Hepatocyte (in vitro differentiated cells): ENCODE data around the gene GLB1L2. TPM values are rescaled to one million over a fixed set of nuclear protein-coding genes. Genes with fewer than 3 reads are reported as not detected.

Source experiments
- DNase-seq: peaks from one replicate; pipeline ENCODE4 v3.0.0-alpha.2; 2016; ENCODE audit warnings: low spot score
- H2AFZ ChIP-seq: fragments of 200-600 bp; sonication (generic); 2 replicates; pipeline ENCODE4 v1.6.0; 2016; ENCODE audit warnings: antibody characterized with exemption, mild to moderate bottlenecking
- H3K27ac ChIP-seq: fragments of 200-600 bp; sonication (generic); 2 replicates; pipeline ENCODE4 v1.5.1; 2016; ENCODE audit warnings: mild to moderate bottlenecking
- H3K27me3 ChIP-seq: fragments of 200-600 bp; sonication (generic); 2 replicates; pipeline ENCODE4 v1.6.1; 2016
- H3K36me3 ChIP-seq: fragments of 200-600 bp; sonication (generic); replicated peaks from 2 replicates; pipeline ENCODE4 v1.5.1; 2016; ENCODE audit warnings: low read depth; ENCODE audit not compliant: insufficient read depth
- H3K4me1 ChIP-seq: fragments of 200-600 bp; sonication (generic); 2 replicates; pipeline ENCODE4 v1.5.1; 2016; ENCODE audit warnings: mild to moderate bottlenecking, moderate library complexity; ENCODE audit not compliant: insufficient read depth
- H3K4me2 ChIP-seq: fragments of 200-600 bp; sonication (generic); 2 replicates; pipeline ENCODE4 v1.6.0; 2016
- H3K4me3 ChIP-seq: fragments of 200-600 bp; sonication (generic); 2 replicates; pipeline ENCODE4 v1.5.1; 2016; ENCODE audit warnings: mild to moderate bottlenecking
- H3K79me2 ChIP-seq: fragments of 200-600 bp; sonication (generic); 2 replicates; pipeline ENCODE4 v1.6.0; 2017; ENCODE audit warnings: mild to moderate bottlenecking
- H3K9me2 ChIP-seq: fragments of 200-600 bp; sonication (generic); replicated peaks from 2 replicates; pipeline ENCODE4 v1.6.0; 2017; ENCODE audit warnings: mild to moderate bottlenecking; ENCODE audit not compliant: insufficient read depth
- H3K9me3 ChIP-seq: fragments of 200-600 bp; sonication (generic); 2 replicates; pipeline ENCODE4 v1.5.1; 2016; ENCODE audit warnings: low read depth, mild to moderate bottlenecking
- H4K20me1 ChIP-seq: fragments of 200-600 bp; sonication (generic); 2 replicates; pipeline ENCODE4 v1.6.0; 2016; ENCODE audit warnings: mild to moderate bottlenecking; ENCODE audit not compliant: insufficient read depth, poor library complexity, severe bottlenecking
- CTCF ChIP-seq: fragments of 200-600 bp; sonication (generic); IDR thresholded peaks from 2 replicates; pipeline ENCODE4 v1.5.1; 2016; ENCODE audit warnings: antibody characterized with exemption, mild to moderate bottlenecking; ENCODE audit not compliant: poor library complexity
- EZH2 ChIP-seq: fragments of 200-600 bp; sonication (generic); IDR thresholded peaks from 2 replicates; pipeline ENCODE4 v1.6.1; 2016; ENCODE audit warnings: antibody characterized with exemption, mild to moderate bottlenecking, borderline replicate concordance
- EZH2phosphoT487 ChIP-seq: fragments of 200-600 bp; sonication (generic); IDR thresholded peaks from one replicate; pipeline ENCODE4 v1.6.1; 2018; ENCODE audit warnings: antibody characterized with exemption, mild to moderate bottlenecking, low read depth, moderate library complexity; ENCODE audit not compliant: unreplicated experiment, severe bottlenecking
- WGBS: methylation state at CpG from one replicate; pipeline ENCODE4 v1.1.6; 2016; ENCODE audit warnings: low lambda C conversion rate; ENCODE audit errors: missing lambda C conversion rate; 5-methylcytosine and 5-hydroxymethylcytosine counted together
- polyA plus RNA-seq: library from polyadenylated mRNA; unstranded; fragments of >200 nt; fragmentation: Nextera tagmentation; extraction: Ambion mirVana; gene quantifications from 2 replicates; pipeline ENCODE4 v1.2.1, GENCODE V29; 2016
- total RNA-seq: library from RNA; depleted of rRNA; stranded (reverse); fragments of >200 nt; gene quantifications from 2 replicates; pipeline ENCODE4 v1.2.3, GENCODE V29; 2014

The GLB1L2 gene
- total and polyA plus RNA-seq, 2 experiments from 2014 or later: 3.3 to 3.7 TPM

DNA sequence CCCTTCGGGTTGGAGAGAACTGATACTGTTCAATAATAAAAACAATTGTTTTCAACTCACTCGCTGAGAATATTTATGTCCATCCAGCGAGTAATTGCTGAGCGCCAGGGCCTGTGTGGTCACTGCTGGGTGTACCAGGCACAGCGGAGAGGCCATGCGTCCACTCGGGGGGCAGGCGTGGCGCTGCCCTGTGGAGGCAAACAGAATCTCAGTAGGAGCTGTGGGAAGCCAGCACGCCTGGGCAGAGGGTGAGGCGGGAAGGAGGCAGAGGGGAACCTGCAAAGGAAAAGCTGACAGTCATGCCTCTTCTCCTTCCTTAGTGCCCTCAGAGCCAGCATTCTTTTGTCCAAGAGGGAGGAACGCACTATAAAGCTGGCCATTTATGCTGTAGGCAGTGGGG lies 44.2 kb upstream of the GLB1L2 start:
- H3K36me3 ChIP-seq: no peaks in the 10 kb centered on the region
- no peaks in the 10 kb centered on the region for H3K9me2 ChIP-seq
- no peak for DNase-seq
- no peaks in the 10 kb centered on the region for H3K9me3 ChIP-seq
- H2AFZ ChIP-seq: no peak overlapping the region
- H3K27me3 ChIP-seq: no peaks in the 10 kb centered on the region
- 92% methylated on average over 12 of the region's 12 CpGs for WGBS
- no peak for TF ChIP-seq EZH2phosphoT487
- no peak for TF ChIP-seq EZH2
- TF ChIP-seq CTCF: no peak
- H3K27ac ChIP-seq: no peak overlapping the region
- H4K20me1 ChIP-seq: no peaks in the 10 kb centered on the region
- no peak overlapping the region for H3K4me2 ChIP-seq
- H3K4me3 ChIP-seq: no peak overlapping the region
- no peaks in the 10 kb centered on the region for H3K79me2 ChIP-seq
- no peaks in the 10 kb centered on the region for H3K4me1 ChIP-seq

GRCh38 chr11:134288486-134288885 lies 43.3 kb upstream of the GLB1L2 start:
- H3K27ac ChIP-seq: no peak overlapping the region
- H3K9me3 ChIP-seq: no peaks in the 10 kb centered on the region
- H3K4me3 ChIP-seq: no peak overlapping the region
- H2AFZ ChIP-seq: no peak overlapping the region
- TF ChIP-seq EZH2: no peak
- no peaks in the 10 kb centered on the region for H4K20me1 ChIP-seq
- DNase-seq: no peak
- H3K27me3 ChIP-seq: no peaks in the 10 kb centered on the region
- no peaks in the 10 kb centered on the region for H3K79me2 ChIP-seq
- 95% methylated on average over 13 of the region's 13 CpGs for WGBS
- no peak overlapping the region for H3K4me2 ChIP-seq
- H3K9me2 ChIP-seq: no peaks in the 10 kb centered on the region
- no peaks in the 10 kb centered on the region for H3K36me3 ChIP-seq
- no peaks in the 10 kb centered on the region for H3K4me1 ChIP-seq

DNA sequence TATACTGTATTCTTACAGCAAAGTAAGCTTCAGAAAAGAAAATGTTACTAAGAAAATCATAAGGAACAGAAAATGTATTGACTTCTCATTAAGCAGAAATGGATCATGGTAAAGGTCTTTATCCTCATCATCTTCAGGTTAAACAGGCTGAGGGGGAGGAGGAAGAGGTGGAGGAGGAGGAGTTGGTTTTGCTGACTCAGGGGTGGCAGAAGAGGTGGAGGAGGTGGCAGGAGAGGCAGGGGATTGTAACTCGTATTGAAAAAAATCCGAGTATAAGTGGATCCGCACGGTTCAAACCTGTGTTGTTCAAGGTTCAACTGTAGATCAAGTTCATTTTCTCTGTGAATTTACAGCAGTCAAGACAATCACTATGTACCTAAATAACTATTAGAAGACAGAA lies 42.6 kb upstream of the GLB1L2 start:
- Histone ChIP-seq H3K4me1 (no peaks in the 10 kb centered on the region), H3K4me3 (no peak overlapping the region), H3K27ac (no peak overlapping the region), H3K27me3 (no peaks in the 10 kb centered on the region), H3K36me3 (no peaks in the 10 kb centered on the region), H3K79me2 (no peaks in the 10 kb centered on the region), H2AFZ (no peak overlapping the region), H3K9me2 (no peaks in the 10 kb centered on the region), H3K9me3 (no peaks in the 10 kb centered on the region), H4K20me1 (no peaks in the 10 kb centered on the region), H3K4me2 (no peak overlapping the region)
- DNase-seq: no peak
- no peak for TF ChIP-seq EZH2phosphoT487
- TF ChIP-seq EZH2: no peak
- no peak for TF ChIP-seq CTCF
- 86% methylated on average over 4 of the region's 4 CpGs for WGBS

DNA sequence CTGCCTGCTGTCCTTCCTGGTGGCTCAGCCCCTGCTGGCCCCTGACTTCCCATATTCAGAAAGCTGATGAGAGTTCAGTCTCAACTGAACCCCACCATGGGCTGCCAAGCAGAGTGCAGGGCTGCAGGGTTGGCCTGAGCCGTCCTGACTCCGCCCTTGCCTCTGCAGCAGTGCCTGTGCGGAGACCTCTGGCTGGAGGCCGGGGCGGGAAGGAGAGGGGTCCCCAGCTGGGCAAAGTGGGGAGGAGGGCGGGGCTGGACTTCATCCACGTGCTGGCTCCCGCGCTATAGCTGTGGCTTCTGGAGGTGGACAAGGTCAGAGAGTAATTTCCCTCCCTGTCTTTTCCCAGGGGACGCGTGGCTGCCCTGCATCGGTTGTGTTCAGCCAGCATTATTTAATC lies 42.0 kb upstream of the GLB1L2 start:
- H4K20me1 ChIP-seq: no peaks in the 10 kb centered on the region
- H3K27ac ChIP-seq: no peak overlapping the region
- H3K36me3 ChIP-seq: no peaks in the 10 kb centered on the region
- H3K9me2 ChIP-seq: no peaks in the 10 kb centered on the region
- H3K79me2 ChIP-seq: no peaks in the 10 kb centered on the region
- H3K9me3 ChIP-seq: no peaks in the 10 kb centered on the region
- H3K27me3 ChIP-seq: no peaks in the 10 kb centered on the region
- no peaks in the 10 kb centered on the region for H3K4me1 ChIP-seq
- DNase-seq: no peak
- TF ChIP-seq CTCF (no peak), EZH2phosphoT487 (no peak), EZH2 (no peak)
- H2AFZ ChIP-seq: no peak overlapping the region
- 77% methylated on average over 9 of the region's 12 CpGs for WGBS
- H3K4me2 ChIP-seq: no peak overlapping the region
- no peak overlapping the region for H3K4me3 ChIP-seq
